K562 (cell line): ENCODE measurements around the gene MOB1A. TPM values are rescaled to one million over a fixed set of nuclear protein-coding genes. Genes with fewer than 3 reads are reported as not detected.

ENCODE experiments used
- CBFA2T2 ChIP-seq: fragments of 450-650 bp; conservative IDR thresholded peaks from 2 replicates; pipeline ENCODE4 v1.6.1; 2017; ENCODE audit warnings: mild to moderate bottlenecking
- DLX4 ChIP-seq: fragments of 250-450 bp; sonication (Bioruptor Pico); IDR thresholded peaks from 2 replicates; pipeline ENCODE4 v1.6.1; 2021; ENCODE audit warnings: mild to moderate bottlenecking
- E2F3 ChIP-seq: fragments of 250-450 bp; sonication (Bioruptor Pico); IDR thresholded peaks from 2 replicates; pipeline ENCODE4 v1.4.0; 2020; ENCODE audit warnings: mild to moderate bottlenecking
- ETV5 ChIP-seq: sonication (generic); formaldehyde crosslinking; IDR thresholded peaks from 2 replicates; pipeline ENCODE4 v1.4.0; 2020; ENCODE audit warnings: low read depth, mild to moderate bottlenecking, missing genetic modification reagents
- ETV6 ChIP-seq, 3 experiments: fragments of 150-350 bp in 1 of 3; sonication (generic) in 1 of 3; formaldehyde crosslinking in 1 of 3; IDR thresholded peaks; 2 replicates each; pipeline versions ENCODE4 v1.6.1 to v1.8.0; 2014 to 2022; ENCODE audit warnings: borderline replicate concordance in 2 of 3, low read depth in 2 of 3, antibody characterized with exemption in 1 of 3, low read length in 1 of 3, mild to moderate bottlenecking in 1 of 3, missing genetic modification reagents in 1 of 3
- L3MBTL2 ChIP-seq: fragments of 450-650 bp; IDR thresholded peaks from 2 replicates; pipeline ENCODE4 v1.6.1; 2016; ENCODE audit warnings: mild to moderate bottlenecking, moderate library complexity
- MCM5 ChIP-seq: fragments of 450-650 bp; IDR thresholded peaks from 2 replicates; pipeline ENCODE4 v1.6.1; 2016; ENCODE audit warnings: low read depth
- NFIC ChIP-seq: fragments of 450-650 bp; IDR thresholded peaks from 2 replicates; pipeline ENCODE4 v1.6.1; 2017; ENCODE audit warnings: mild to moderate bottlenecking, inconsistent platforms
- OTX1 ChIP-seq: fragments of 450-650 bp; formaldehyde crosslinking; IDR thresholded peaks from 2 replicates; pipeline ENCODE4 v1.4.0; 2022; ENCODE audit warnings: mild to moderate bottlenecking
- PRDM10 ChIP-seq: fragments of 450-650 bp; IDR thresholded peaks from 2 replicates; pipeline ENCODE4 v1.6.1; 2018; ENCODE audit not compliant: partially characterized antibody
- VEZF1 ChIP-seq: fragments of 200-800 bp; sonication (Bioruptor generic); IDR thresholded peaks from 2 replicates; pipeline ENCODE4 v1.6.1; 2017; ENCODE audit warnings: missing genetic modification characterization, missing compliant biosample characterization
- XRCC5 ChIP-seq: fragments of 200-400 bp; formaldehyde crosslinking; IDR thresholded peaks from 2 replicates; pipeline ENCODE4 v1.6.1; 2017; ENCODE audit warnings: low read depth, mild to moderate bottlenecking, low read length
- polyA plus RNA-seq, 8 experiments: library from polyadenylated mRNA; depleted of rRNA in 4 of 8; stranded (reverse) in 5 of 8; unstranded in 3 of 8; fragments of >200 nt; fragmentation: Nextera tagmentation in 2 of 8; fragmentation: Illumina TruSeq in 1 of 8; extraction: Ambion mirVana in 2 of 8; extraction: Trizol in 1 of 8; gene quantifications; 2 replicates each; pipeline versions ENCODE4 v1.2.1 to v1.2.3, GENCODE V29; 2011 to 2014; ENCODE audit warnings: inconsistent platforms in 1 of 8, missing spikeins in 1 of 8
- total RNA-seq, 7 experiments: library from RNA; depleted of rRNA in 6 of 7; stranded (reverse); fragments of >200 nt in 6 of 7; fragmentation: Illumina TruSeq in 2 of 7; extraction: Trizol in 2 of 7; gene quantifications; 2 replicates each; pipeline versions ENCODE4 v1.2.1 to v1.2.3, GENCODE V29; 2011 to 2021; ENCODE audit warnings: low replicate concordance in 1 of 7
- TF ChIP-seq, protein P1 (sequence below): sonication (generic); formaldehyde crosslinking; IDR thresholded peaks from 2 replicates; pipeline ENCODE4 v1.8.0; 2023; ENCODE audit warnings: mild to moderate bottlenecking, missing genetic modification reagents
- TF ChIP-seq, protein P2 (sequence below): fragments of 450-650 bp; formaldehyde crosslinking; IDR thresholded peaks from 2 replicates; pipeline ENCODE4 v1.4.0; 2020; ENCODE audit warnings: mild to moderate bottlenecking, moderate library complexity

MOB1A gene
- total and polyA plus RNA-seq, 9 of the 15 experiments (the other 6 are each of a cell fraction or from before 2014, with no cell fraction given): 24.8 to 100 (median 60.2) TPM

- TF ChIP-seq XRCC5 (no peak), OTX1 (CRISPR knock-in tag) (no peak), ETV5 (CRISPR knock-in tag) (0 out of 2 replicates have a peak, but pooled peaks have one; percentile 26), MCM5 (no peak), L3MBTL2 (0 out of 2 replicates have a peak, but pooled peaks have one; percentile 39), NFIC (0 out of 2 replicates have a peak, but pooled peaks have one; percentile 5), DLX4 (CRISPR knock-in tag) (no peak), CBFA2T2 (peak; percentile 53), ETV6 (IDR thresholded peaks at IDR 0.05; ENCODE audit: borderline replicate concordance in 1 of 2, low read depth in 2 of 2, low read length in 1 of 2) (no peak), ETV6 (CRISPR knock-in tag; IDR thresholded peaks at IDR 0.05; ENCODE audit: borderline replicate concordance) (no peak), VEZF1 (CRISPR knock-in tag) (peak; percentile 39; the same call in 1 of the 2 replicates), PRDM10 (peak; percentile 86), E2F3 (CRISPR knock-in tag) (no peak)
- TF ChIP-seq, protein P1, sequence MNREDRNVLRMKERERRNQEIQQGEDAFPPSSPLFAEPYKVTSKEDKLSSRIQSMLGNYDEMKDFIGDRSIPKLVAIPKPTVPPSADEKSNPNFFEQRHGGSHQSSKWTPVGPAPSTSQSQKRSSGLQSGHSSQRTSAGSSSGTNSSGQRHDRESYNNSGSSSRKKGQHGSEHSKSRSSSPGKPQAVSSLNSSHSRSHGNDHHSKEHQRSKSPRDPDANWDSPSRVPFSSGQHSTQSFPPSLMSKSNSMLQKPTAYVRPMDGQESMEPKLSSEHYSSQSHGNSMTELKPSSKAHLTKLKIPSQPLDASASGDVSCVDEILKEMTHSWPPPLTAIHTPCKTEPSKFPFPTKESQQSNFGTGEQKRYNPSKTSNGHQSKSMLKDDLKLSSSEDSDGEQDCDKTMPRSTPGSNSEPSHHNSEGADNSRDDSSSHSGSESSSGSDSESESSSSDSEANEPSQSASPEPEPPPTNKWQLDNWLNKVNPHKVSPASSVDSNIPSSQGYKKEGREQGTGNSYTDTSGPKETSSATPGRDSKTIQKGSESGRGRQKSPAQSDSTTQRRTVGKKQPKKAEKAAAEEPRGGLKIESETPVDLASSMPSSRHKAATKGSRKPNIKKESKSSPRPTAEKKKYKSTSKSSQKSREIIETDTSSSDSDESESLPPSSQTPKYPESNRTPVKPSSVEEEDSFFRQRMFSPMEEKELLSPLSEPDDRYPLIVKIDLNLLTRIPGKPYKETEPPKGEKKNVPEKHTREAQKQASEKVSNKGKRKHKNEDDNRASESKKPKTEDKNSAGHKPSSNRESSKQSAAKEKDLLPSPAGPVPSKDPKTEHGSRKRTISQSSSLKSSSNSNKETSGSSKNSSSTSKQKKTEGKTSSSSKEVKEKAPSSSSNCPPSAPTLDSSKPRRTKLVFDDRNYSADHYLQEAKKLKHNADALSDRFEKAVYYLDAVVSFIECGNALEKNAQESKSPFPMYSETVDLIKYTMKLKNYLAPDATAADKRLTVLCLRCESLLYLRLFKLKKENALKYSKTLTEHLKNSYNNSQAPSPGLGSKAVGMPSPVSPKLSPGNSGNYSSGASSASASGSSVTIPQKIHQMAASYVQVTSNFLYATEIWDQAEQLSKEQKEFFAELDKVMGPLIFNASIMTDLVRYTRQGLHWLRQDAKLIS: no peak
- TF ChIP-seq, protein P2, sequence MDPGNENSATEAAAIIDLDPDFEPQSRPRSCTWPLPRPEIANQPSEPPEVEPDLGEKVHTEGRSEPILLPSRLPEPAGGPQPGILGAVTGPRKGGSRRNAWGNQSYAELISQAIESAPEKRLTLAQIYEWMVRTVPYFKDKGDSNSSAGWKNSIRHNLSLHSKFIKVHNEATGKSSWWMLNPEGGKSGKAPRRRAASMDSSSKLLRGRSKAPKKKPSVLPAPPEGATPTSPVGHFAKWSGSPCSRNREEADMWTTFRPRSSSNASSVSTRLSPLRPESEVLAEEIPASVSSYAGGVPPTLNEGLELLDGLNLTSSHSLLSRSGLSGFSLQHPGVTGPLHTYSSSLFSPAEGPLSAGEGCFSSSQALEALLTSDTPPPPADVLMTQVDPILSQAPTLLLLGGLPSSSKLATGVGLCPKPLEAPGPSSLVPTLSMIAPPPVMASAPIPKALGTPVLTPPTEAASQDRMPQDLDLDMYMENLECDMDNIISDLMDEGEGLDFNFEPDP (CRISPR knock-in tag): no peak
These were observed 46.8 kb downstream of the MOB1A start (continued) for GRCh38 chr2:74131901-74132300.
